ENCODE data around the gene CCL26. TPM values are rescaled to one million over a fixed set of nuclear protein-coding genes. Genes with fewer than 3 reads are reported as not detected.
"Not testable (repeated sequence)": the region's sequence is repeated elsewhere in the genome, so short reads cannot be mapped to it uniquely, and the experiment has no call there.

The CCL26 gene
- total RNA-seq, 1 donor from 2014 or later, result not detected

GRCh38 chr7:75776295-75776971 is 4.4 kb upstream of the CCL26 start:
- TF ChIP-seq, protein P1, sequence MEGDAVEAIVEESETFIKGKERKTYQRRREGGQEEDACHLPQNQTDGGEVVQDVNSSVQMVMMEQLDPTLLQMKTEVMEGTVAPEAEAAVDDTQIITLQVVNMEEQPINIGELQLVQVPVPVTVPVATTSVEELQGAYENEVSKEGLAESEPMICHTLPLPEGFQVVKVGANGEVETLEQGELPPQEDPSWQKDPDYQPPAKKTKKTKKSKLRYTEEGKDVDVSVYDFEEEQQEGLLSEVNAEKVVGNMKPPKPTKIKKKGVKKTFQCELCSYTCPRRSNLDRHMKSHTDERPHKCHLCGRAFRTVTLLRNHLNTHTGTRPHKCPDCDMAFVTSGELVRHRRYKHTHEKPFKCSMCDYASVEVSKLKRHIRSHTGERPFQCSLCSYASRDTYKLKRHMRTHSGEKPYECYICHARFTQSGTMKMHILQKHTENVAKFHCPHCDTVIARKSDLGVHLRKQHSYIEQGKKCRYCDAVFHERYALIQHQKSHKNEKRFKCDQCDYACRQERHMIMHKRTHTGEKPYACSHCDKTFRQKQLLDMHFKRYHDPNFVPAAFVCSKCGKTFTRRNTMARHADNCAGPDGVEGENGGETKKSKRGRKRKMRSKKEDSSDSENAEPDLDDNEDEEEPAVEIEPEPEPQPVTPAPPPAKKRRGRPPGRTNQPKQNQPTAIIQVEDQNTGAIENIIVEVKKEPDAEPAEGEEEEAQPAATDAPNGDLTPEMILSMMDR (IDR thresholded peaks at IDR 0.05; ENCODE audit: partially characterized antibody, unreplicated experiment), result no peak
- Mint-ChIP-seq H3K4me1 (ENCODE audit: low read depth, unreplicated experiment) (peaks cover 4% of the 10 kb centered on the region), H3K36me3 (ENCODE audit: unreplicated experiment) (peaks cover under 1% of the 10 kb centered on the region), H3K27me3 (ENCODE audit: unreplicated experiment) (peaks cover 7% of the 10 kb centered on the region), H3K9me3 (ENCODE audit: unreplicated experiment) (no peaks in the 10 kb centered on the region), H3K4me3 (ENCODE audit: unreplicated experiment) (no peak overlapping the region), H3K27ac (ENCODE audit: unreplicated experiment) (no peak overlapping the region)
- DNase-seq, result no peak

GRCh38 chr7:75773958-75774357 is 1.9 kb upstream of the CCL26 start:
- H3K4me3 Mint-ChIP-seq (ENCODE audit: unreplicated experiment); H3K4me1 Mint-ChIP-seq (ENCODE audit: low read depth, unreplicated experiment); H3K27me3 Mint-ChIP-seq (ENCODE audit: unreplicated experiment); H3K36me3 Mint-ChIP-seq (ENCODE audit: unreplicated experiment); H3K27ac Mint-ChIP-seq (ENCODE audit: unreplicated experiment); H3K9me3 Mint-ChIP-seq (ENCODE audit: unreplicated experiment); DNase-seq: not testable (repeated sequence)

- Mint-ChIP-seq H3K27ac (ENCODE audit: unreplicated experiment) (no peak overlapping the region), H3K4me3 (ENCODE audit: unreplicated experiment) (no peak overlapping the region), H3K9me3 (ENCODE audit: unreplicated experiment) (no peaks in the 10 kb centered on the region), H3K4me1 (ENCODE audit: low read depth, unreplicated experiment) (peaks cover 4% of the 10 kb centered on the region), H3K27me3 (ENCODE audit: unreplicated experiment) (no peaks in the 10 kb centered on the region), H3K36me3 (ENCODE audit: unreplicated experiment) (no peaks in the 10 kb centered on the region)
- TF ChIP-seq, protein P1 (IDR thresholded peaks at IDR 0.05; ENCODE audit: partially characterized antibody, unreplicated experiment), result no peak
- no peak for DNase-seq
Measured at GRCh38 chr7:75771224-75771623, 787 bp downstream of the CCL26 start.

DNA sequence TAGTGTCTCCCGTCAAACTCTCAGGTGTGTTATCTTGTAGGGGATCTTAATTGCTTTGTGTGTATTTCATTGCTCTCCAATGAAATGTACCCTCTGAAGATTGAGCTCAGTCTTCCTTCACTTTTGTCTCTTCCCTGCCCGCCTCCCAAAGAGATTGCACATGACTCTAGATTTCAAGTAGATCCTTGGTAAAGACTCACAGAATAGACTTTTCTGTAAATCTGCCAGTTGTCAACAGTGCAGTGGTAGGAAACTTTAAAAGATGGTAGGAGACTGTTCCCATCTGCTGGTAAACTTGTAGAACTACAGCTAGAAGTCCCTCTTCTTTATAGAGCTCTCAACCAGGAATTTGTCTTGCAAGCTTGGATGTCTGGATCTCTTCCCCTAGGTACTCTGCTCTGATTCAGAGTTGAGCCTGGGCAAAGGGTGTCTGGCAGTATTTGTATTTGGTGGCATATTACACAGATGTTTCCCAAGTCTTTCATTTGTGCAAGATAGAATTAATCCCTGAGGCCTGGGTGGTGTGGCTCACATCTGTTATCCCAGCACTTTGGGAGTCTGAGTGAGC is 9.6 kb downstream of the CCL26 start:
- Mint-ChIP-seq H3K9me3 (ENCODE audit: unreplicated experiment) (no peaks in the 10 kb centered on the region), H3K4me3 (ENCODE audit: unreplicated experiment) (no peak overlapping the region), H3K36me3 (ENCODE audit: unreplicated experiment) (no peaks in the 10 kb centered on the region), H3K27ac (ENCODE audit: unreplicated experiment) (no peak overlapping the region), H3K27me3 (ENCODE audit: unreplicated experiment) (no peaks in the 10 kb centered on the region), H3K4me1 (ENCODE audit: low read depth, unreplicated experiment) (no peaks in the 10 kb centered on the region)
- DNase-seq, result no peak
- TF ChIP-seq, protein P1 (IDR thresholded peaks at IDR 0.05; ENCODE audit: partially characterized antibody, unreplicated experiment), result peak; percentile 69

GRCh38 chr7:75761801-75762200 is 10.2 kb downstream of the CCL26 start:
- H3K36me3 Mint-ChIP-seq (ENCODE audit: unreplicated experiment); H3K27ac Mint-ChIP-seq (ENCODE audit: unreplicated experiment); H3K4me3 Mint-ChIP-seq (ENCODE audit: unreplicated experiment); H3K27me3 Mint-ChIP-seq (ENCODE audit: unreplicated experiment); H3K9me3 Mint-ChIP-seq (ENCODE audit: unreplicated experiment); DNase-seq; H3K4me1 Mint-ChIP-seq (ENCODE audit: low read depth, unreplicated experiment): not testable (repeated sequence)

DNA sequence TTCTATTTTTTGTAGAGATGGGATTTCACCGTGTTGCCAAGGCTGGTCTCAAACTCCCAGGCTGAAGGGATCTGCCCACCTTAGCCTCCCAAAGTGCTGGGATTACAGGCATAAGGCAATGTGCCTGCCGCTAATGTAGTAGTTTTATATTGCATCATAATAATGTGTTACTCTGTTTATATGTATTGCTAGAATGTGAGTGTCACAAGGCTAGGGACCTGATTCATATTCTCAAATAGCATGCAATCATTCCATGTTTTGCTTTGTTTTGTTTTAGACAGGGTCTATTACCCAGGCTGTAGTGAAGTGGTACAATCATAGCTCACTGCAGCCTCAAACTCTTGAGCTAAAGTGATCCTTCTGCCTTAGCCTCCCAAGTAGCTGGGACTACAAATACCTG is 13.5 kb downstream of the CCL26 start:
- TF ChIP-seq, protein P1 (IDR thresholded peaks at IDR 0.05; ENCODE audit: partially characterized antibody, unreplicated experiment), result no peak
- Mint-ChIP-seq H3K27me3 (ENCODE audit: unreplicated experiment) (peaks cover 2% of the 10 kb centered on the region), H3K4me3 (ENCODE audit: unreplicated experiment) (no peak overlapping the region), H3K27ac (ENCODE audit: unreplicated experiment) (no peak overlapping the region), H3K4me1 (ENCODE audit: low read depth, unreplicated experiment) (peaks cover 3% of the 10 kb centered on the region), H3K9me3 (ENCODE audit: unreplicated experiment) (peaks cover 3% of the 10 kb centered on the region), H3K36me3 (ENCODE audit: unreplicated experiment) (no peaks in the 10 kb centered on the region)
- DNase-seq, result no peak

Measured in glutamatergic neuron (in vitro differentiated cells).